GM20431 (cell line): Measurements from ENCODE around the gene KRTAP4-2.
"Not testable (repeated sequence)": the region's sequence is repeated elsewhere in the genome, so short reads cannot be mapped to it uniquely, and the experiment has no call there.

Source experiments
- in situ Hi-C: fragments of 300-500 bp; cut with MseI, MboI; formaldehyde crosslinking; loops from one replicate; pipeline ENCODE4 v1.15.0; 2020; ENCODE audit warnings: low sequenced_read_pairs; ENCODE audit not compliant: unreplicated experiment

The KRTAP4-2 gene

DNA sequence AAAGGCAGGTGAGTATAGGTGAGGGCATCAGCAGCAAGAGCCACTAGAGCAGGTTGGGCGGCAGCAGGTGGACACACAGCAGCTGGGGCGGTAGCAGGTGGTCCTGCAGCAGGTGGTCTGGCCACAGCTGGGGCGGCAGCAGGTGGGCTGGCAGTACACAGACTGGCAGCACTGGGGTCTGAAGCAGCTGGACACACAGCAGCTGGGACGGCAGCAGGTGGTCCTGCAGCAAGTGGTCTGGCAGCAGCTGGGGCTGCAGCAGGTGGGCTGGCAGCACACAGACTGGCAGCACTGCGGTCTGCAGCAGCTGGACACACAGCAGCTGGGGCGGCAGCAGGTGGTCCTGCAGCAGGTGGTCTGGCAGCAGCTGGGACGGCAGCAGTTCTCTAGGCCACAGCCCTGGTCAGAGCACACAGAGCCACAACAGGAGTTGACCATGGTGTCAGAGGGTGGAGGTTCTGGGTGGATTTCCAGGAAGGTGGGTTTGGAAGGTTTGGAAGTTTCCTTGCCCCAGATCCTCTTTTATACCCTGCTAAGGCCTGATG is at the start of gene KRTAP4-2:
KRTAP4-2 (minus strand) TSS at position 495 of the 545 bp plus-strand sequence; CDS start at position 438, 57 bp downstream.
- in situ Hi-C loops, result no loop called here

DNA sequence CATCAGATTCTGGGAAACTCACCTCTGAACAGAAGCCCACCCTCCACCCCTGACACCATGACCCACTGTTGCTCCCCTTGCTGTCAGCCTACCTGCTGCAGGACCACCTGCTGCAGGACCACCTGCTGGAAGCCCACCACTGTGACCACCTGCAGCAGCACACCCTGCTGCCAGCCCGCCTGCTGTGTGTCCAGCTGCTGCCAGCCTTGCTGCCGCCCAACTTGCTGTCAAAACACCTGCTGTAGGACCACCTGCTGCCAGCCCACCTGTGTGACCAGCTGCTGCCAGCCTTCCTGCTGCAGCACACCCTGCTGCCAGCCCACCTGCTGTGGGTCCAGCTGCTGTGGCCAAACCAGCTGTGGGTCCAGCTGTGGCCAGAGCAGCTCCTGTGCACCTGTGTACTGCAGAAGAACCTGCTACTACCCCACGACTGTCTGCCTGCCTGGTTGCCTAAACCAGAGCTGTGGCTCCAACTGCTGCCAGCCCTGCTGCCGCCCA is 48.6 kb upstream of the KRTAP4-2 start, which contains the start of gene KRTAP9-2:
KRTAP9-2 (plus strand) TSS at position 51 of the 498 bp plus-strand sequence; CDS start at position 58, 7 bp downstream.
- in situ Hi-C loops, result not testable (repeated sequence)

DNA sequence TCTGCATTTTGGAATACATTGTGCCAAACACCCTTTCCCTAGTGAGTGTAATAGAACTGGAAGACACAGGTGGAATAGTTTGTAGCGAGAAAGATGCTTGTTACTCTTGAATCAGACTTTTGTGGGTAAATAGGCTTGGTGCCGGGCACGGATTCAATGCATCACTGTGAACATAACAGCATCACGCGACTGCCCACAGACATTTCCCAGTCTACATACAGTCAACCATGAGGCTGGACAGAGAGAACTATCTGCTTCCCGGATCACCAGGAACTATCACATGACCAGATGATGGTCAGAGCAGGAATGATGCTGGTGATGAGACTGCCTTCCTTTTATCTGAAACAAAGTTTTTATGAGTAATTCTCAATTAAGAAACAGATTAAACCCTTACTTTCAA is 48.0 kb upstream of the KRTAP4-2 start:
- in situ Hi-C loops, result no loop called here

DNA sequence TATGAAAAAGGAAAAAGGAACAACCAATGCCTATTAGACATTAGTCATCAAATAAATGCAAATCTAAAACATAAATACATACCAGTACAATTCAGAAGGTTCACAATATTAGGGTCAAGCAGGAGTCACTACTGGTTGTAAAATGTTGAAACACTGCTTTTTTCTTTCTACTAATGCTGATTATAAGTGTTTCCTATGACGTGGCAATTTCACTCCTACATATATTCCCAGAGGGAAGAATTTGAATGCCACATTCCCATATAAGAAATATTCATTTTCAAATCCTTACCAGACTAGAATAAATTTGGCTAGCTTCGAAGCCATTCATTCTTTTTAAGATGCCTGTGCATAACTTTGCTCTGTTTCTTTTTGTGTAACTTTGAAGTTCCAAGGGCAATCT is 45.8 kb upstream of the KRTAP4-2 start:
- in situ Hi-C loops, result no loop called here

DNA sequence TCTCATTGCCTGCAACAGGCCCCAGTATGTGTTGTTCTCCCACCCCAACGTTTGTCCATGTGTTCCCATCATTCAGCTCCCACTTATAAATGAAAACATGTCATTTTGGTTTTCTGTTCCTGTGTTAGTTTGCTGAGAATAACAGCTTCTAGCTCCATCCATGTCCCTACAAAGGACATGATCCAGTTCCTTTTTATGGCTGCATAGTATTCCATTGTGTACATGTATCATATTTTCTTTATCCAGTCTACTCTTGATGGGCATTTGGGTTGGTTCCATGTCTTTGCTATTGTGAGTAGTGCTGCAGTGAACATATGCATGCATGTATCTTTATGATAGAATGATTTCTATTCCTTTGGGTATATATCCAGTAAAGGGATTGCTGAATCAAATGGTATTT is 37.7 kb upstream of the KRTAP4-2 start:
- in situ Hi-C loops, result no loop called here

DNA sequence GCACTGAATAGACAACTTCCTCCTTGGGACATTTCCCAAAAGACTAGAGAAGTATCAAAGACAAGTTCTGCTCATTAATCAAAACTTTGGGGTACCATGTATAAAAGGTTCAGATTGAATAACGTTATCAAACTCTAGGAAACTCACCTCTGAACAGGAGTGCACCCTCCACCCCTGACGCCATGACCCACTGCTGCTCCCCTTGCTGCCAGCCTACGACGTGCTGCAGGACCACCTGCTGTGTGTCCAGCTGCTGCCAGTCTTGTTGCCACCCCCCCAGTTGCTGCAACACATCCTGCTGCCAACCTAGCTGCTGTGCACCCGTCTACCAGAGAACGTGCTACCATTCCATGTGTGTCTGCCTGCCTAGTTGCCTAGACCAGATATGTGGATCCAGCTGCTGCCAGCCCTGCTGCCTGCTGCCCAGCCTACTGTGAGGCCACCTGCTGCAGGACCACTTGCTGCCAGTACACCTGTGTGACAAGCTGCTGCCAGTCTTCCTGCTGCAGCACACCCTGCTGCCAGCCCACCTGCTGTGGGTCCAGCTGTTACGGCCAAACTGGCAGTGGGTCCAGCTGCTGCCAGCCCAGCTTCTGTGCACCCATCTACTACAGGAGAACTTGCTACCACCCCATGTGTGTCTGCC is 34.6 kb upstream of the KRTAP4-2 start:
- in situ Hi-C loops, result no loop called here

DNA sequence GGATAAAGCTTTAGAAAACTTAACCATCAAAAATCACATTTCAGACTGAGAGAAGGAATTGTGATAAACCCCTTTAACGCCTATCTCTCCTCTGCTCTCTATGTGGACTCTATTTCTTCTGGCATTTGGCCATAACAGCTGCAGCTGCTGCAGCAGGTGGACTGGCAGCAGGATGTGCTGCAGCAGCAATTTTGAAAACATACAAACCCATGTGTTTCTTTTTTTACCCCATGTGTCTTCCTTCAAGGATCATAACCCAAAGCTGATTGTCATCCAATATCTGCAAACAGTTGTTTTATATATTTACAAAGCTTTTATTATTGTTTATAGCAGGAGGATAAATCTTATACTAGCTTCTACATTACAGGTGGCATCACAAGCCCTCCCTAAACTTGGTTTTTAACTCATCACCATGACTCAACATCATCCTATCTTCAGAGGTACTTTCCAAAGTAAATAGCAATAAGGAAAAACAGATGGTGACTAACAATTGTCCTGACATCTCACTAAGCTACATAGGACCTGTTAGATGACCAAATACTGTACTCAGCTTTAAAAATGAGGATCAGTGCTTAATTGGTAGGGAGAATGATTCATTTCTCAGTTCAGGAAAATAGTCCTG is 33.9 kb upstream of the KRTAP4-2 start:
- in situ Hi-C loops, result no loop called here

DNA sequence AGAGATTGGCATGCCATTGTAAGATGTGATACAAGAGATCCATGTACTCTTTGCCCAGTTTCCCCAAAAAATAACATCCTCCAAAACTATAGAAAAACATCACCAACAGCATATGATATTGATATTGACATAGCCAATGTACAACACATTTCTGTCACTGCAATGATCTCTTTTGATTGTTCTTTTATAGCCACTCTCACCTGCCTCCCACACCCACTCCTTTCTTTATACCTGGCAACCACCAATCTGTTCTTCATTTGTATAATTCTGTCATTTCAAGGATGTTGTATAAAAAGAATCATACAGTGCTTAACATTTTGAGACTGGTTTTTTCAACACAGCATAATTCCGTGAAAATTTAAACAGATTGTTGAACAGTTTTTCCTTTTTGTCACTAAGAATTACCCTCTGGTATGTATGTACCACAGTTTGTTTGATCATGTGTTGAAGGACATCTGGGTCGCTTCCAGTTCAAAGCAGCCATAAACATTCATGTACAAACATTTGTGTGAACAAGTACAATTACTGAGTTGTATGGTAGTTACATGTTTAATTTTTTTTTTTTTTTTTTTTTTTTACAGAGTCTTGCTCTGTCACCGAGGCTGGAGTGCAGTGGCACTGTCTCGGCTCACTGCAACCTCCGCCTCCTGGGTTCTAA is 21.5 kb upstream of the KRTAP4-2 start:
- in situ Hi-C loops, result no loop called here

DNA sequence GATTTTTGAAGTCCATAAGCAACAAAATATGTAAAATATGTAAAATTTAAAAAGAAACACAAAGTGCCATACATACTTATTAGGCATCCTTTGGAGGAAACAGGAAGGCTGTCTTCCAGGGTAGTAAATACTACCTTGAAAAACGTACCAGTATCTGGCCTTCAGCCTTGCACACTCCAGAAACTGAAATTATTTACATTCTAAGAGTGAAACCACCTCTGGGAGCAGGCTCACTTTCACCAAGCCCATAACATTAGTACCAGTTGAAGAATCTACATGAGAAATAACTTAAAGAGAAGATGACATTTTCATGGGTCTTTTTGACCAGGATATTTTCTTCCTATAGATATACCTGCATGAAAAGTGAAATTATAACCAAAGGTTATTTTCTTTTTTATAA is 18.0 kb upstream of the KRTAP4-2 start:
- in situ Hi-C loops, result no loop called here

DNA sequence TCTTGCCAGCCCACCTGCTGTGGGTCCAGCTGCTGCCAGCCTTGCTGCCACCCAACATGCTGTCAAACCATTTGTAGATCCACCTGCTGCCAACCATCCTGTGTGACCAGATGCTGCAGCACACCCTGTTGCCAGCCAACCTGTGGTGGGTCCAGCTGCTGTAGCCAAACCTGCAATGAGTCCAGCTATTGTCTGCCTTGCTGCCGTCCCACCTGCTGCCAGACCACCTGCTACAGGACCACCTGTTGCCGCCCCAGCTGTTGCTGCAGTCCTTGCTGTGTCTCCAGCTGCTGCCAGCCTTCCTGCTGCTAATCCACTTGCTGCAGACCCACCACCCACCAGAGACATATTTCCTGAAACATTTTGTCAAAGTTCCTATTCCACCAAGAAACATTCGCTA is 12.3 kb upstream of the KRTAP4-2 start:
- in situ Hi-C loops, result no loop called here

DNA sequence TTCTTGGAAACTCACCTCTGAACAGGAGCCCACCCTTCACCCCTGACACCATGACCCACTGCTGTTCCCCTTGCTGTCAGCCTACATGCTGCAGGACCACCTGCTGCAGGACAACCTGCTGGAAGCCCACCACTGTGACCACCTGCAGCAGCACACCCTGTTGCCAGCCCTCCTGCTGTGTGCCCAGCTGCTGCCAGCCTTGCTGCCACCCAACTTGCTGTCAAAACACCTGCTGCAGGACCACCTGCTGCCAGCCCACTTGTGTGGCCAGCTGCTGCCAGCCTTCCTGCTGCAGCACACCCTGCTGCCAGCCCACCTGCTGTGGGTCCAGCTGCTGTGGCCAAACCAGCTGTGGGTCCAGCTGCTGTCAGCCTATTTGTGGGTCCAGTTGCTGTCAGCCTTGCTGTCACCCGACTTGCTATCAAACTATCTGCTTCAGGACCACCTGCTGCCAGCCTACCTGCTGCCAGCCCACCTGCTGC is 11.9 kb upstream of the KRTAP4-2 start, which contains the start of gene KRTAP9-1:
KRTAP9-1 (plus strand) TSS at position 51 of the 482 bp plus-strand sequence; CDS start at position 51, 0 bp downstream.
- in situ Hi-C loops, result not testable (repeated sequence)

DNA sequence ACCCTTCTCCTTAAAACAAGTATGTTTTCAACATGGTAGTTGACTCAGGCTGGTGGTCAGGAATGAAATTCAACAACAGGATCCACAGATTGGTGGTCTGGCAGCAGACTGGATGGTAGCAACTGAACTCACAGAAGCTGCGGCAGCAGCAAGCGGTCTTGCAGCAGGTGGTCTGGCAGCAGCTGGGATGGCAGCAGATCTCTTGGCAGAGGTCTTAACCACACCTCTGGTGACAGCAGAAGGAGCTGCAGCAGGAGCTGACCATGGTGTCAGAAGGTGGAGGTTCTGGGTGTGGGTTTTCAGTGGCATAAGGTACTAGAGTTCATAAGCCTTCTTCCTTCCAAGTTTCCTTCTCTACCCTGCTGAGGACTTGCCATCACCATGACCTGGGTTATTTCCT is 8.9 kb upstream of the KRTAP4-2 start:
- in situ Hi-C loops, result no loop called here

DNA sequence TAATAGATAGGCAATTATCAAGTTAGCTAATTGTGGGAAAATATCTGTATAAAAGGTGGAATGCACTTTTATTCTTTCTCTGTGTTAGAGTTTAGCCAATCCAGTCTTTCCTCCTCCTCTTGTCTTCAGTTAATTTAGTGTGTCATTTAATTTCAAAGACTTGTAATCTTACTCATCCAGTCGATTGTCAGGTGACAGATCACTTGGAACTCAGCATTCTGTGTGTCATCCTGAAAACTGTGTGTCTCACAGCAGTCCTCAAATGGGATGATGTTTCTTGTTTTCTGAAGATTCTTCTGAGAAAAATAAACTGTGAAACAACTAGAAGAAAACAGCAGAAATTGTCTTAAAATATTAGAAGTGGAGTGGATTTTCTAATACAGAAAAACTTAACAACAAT is 7.0 kb upstream of the KRTAP4-2 start:
- in situ Hi-C loops, result no loop called here

DNA sequence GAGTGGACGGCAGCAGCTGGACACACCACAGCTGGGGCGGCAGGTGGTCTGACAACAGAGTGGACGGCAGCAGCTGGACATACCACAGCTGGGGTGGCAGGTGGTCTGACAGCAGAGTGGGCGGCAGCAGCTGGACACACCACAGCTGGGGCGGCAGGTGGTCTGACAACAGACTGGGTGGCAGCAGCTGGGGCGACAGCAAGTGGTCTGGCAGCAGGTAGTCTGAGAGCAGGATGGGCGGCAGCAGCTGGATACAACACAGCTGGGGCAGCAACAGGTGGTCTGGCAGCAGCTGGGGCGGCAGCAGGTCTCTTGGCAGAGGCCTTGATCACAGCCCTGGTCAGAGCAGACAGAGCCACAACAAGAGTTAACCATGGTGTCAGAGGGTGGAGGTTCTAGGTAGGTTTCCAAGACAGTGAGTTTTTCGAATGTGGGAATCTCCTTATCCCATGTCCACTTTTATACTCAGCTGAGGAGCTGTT is 6.5 kb upstream of the KRTAP4-2 start, which contains the start of gene KRTAP4-1:
KRTAP4-1 (minus strand) TSS at position 432 of the 482 bp plus-strand sequence; CDS start at position 375, 57 bp downstream.
- in situ Hi-C loops, result no loop called here

DNA sequence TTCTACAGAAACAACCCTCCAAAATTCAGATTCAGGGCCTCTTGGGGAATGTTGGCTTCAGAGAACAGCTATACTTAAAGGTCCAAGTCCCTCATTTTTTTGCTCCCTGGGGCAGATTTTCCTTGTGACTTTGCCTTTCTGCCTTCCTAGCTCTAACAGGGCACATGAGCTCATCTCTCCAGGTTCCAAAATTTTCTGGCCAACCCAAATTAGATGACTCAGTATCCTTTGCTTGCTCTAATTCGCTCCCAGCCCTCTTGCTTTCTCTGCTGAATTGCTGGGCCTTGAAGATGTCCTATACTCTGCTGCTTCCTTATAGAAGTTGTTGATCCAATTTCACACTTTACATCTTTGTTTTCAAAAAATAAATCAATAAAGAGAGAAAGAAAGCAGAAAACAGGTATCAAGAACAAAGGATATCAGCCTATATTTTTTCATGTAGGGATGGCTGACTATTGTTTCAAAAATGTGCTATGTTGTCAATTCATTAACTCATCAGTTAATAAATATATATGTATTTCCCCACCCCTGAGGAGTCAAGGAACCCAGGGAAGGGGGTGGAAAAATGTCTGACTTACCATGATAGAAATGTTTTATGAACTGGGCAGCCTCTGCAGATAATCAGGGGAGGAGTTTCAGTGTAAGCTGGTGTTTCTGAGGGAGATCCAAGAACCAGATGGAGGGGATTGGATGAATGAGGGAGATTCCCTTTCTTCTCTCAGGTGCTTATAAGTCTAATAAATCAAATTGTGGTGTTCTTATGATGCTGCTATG is 1.0 kb upstream of the KRTAP4-2 start:
- in situ Hi-C loops, result no loop called here

DNA sequence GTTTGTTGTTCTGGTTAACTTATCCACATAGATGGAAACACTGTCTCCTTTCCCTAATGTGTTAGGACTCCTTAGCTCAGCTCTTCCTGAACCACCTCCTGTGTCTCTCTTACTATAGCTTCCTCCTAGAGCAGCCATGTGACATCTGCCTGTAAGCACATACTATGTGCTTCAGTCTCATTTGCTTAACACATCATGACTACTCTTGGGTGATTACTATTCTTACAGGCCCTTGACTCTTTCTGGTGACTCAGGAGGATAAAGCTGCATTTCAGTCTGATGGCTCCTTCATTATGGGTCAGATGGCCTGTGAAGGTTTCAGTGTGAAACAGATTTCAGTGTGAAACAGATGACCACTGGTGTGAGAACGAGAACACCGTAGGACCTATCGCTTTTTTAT is 320 bp upstream of the KRTAP4-2 start:
- in situ Hi-C loops, result no loop called here

DNA sequence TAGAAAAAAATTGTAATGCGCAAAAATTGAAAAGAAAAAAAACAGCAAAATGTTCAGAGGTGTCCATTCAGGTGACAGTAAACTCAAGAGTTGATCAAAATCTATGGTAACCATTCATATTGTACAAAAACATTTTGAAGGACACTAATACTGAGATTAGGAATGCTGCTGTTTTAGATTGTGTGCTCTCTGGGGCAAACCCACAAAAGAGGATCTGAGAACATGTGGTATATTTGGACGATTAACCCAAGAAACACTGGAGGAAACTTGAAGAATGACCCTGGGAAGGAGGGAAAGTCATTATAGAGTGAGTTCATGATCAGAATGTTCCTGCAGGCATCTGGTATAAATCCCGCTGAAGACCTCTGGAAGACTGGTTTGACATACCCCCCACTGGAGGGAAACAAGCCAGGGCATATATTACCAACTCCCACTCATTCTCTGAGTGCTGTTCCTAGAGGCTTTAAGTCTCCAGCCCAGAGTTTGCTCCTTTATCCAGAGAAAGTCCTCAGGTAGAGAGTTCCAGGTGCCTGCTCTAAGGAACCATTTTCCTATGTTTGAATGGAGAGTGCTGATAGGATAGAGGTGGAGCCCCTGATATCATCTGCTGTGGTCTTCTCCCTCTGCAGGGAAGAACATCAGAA is 1.2 kb downstream of the KRTAP4-2 start:
- in situ Hi-C loops, result no loop called here

DNA sequence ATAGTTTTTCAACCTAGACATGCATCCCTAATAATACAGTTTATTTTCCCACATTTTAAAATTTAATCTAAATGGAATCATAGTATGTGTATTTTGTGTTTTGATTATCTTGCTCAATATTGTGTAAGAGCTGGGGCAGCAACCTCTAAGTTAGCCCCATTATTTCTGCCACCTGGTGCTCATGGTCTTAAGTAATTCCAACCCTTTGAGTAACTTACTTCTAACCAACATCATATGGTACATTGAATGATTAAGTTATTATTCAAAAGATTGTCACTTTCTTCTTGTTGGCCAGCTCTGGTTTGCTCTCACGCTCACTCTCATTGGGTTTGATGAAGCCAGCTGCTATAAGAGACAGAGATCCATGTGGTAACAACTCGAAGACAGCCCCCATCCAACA is 6.1 kb downstream of the KRTAP4-2 start:
- in situ Hi-C loops, result no loop called here

DNA sequence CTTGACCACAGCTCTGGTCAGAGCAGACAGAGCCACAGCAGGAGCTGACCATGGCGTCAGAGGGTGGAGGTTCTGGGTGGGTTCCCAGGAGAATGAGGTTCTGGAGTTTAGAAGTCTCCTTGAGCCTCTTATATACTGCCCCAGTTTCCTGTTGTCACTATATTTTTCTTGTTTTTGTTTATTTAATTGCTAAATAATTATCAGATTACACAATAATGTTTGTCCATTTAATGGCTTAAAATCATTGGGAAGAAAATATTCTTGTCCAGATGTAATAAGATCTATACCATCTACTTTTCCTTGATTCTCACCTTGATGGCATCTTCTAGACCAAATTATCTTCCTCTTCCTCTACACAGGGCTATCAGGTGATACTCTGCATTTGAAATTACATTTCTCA is 9.9 kb downstream of the KRTAP4-2 start, which contains the start of gene KRTAP4-3:
KRTAP4-3 (minus strand) TSS at position 101 of the 400 bp plus-strand sequence; CDS start at position 52, 49 bp downstream.
- in situ Hi-C loops, result no loop called here
